K562 (cell line): ENCODE data around the gene CLCN2. TPM values are rescaled to one million over a fixed set of nuclear protein-coding genes. Genes with fewer than 3 reads are reported as not detected.

ENCODE experiments used
- ATAC-seq: fragments of 200-7000 bp; cut with Tn5 transposase; 3 replicates; pipeline ENCODE4 v1.9.1; 2020; ENCODE audit warnings: moderate library complexity
- BruUV-seq: library from RNA; stranded (reverse); fragments of 400-500 nt; replicated peaks from 2 replicates; lab custom pipeline; 2021; lab: Mats Ljungman, UMichigan
- CTCF ChIA-PET: fragments of 300-600 bp; formaldehyde crosslinking; extraction: SDS; loops from one replicate; lab custom pipeline; 2021; ENCODE audit warnings: low intra/inter-chr PET ratio; lab: Yijun Ruan, JAX
- POLR2A ChIA-PET: fragments of 300-600, 350-650 bp; sonication (Branson Sonifier 250); formaldehyde crosslinking; extraction: SDS; loops from one replicate; lab custom pipeline; 2021; ENCODE audit warnings: antibody characterized with exemption, inconsistent platforms; lab: Yijun Ruan, JAX
- DNase-seq, 4 experiments: peaks; one replicate each; pipeline versions ENCODE4 v3.0.0 to v3.0.0-alpha.2; 2011 to 2018; ENCODE audit warnings: low spot score in 3 of 4, mixed read lengths in 3 of 4; ENCODE audit errors: extremely low read depth in 1 of 4
- FAIRE-seq: peaks from 2 replicates; lab custom pipeline; 2011; peaks lifted over from hg19 to GRCh38; lab: Jason Lieb, UNC
- H2AFZ ChIP-seq: 2 replicates; pipeline ENCODE4 v1.6.0; 2011; ENCODE audit warnings: low read depth, low read length, control low read depth, inconsistent platforms
- H3K27ac ChIP-seq: fragments of 200-600 bp; 3 replicates; pipeline ENCODE4 v1.8.0; 2011; ENCODE audit warnings: low read depth, mild to moderate bottlenecking, control low read depth, inconsistent platforms, low read length, moderate library complexity, mixed read lengths; ENCODE audit errors: extremely low read depth
- H3K27me3 ChIP-seq, 2 experiments: fragments of 300-600 bp in 1 of 2; 2 replicates in 1 of 2; 3 replicates in 1 of 2; pipeline versions ENCODE4 v1.6.0 to v1.8.0; 2011; ENCODE audit warnings: inconsistent platforms in 2 of 2, low read length in 2 of 2, mild to moderate bottlenecking in 1 of 2, mixed read lengths in 1 of 2, moderate library complexity in 1 of 2; ENCODE audit not compliant: control insufficient read depth in 2 of 2, insufficient read depth in 2 of 2
- H3K36me3 ChIP-seq: fragments of 300-600 bp; 3 replicates; pipeline ENCODE4 v1.8.0; 2011; ENCODE audit warnings: mild to moderate bottlenecking, low read length, inconsistent platforms; ENCODE audit not compliant: control insufficient read depth, insufficient read depth
- H3K4me1 ChIP-seq, 2 experiments: fragments of 200-600 bp in 1 of 2; replicated peaks in 1 of 2; 2 replicates in 1 of 2; 3 replicates in 1 of 2; pipeline versions ENCODE4 v1.5.1 to v1.8.0; 2011; ENCODE audit warnings: inconsistent platforms in 2 of 2, low read length in 2 of 2, mild to moderate bottlenecking in 1 of 2, mixed read lengths in 1 of 2, moderate library complexity in 1 of 2; ENCODE audit not compliant: control insufficient read depth in 2 of 2, insufficient read depth in 2 of 2
- H3K4me2 ChIP-seq: 2 replicates; pipeline ENCODE4 v1.6.1; 2011; ENCODE audit warnings: low read length, control low read depth, inconsistent platforms, mixed read lengths; ENCODE audit not compliant: insufficient read depth
- H3K4me3 ChIP-seq: fragments of 200-600 bp; sonication (generic), shearing (Covaris generic); 2 replicates; pipeline ENCODE4 v1.5.1; 2016; ENCODE audit warnings: control low read depth, inconsistent platforms
- H3K79me2 ChIP-seq: fragments of 200-600 bp; 3 replicates; pipeline ENCODE4 v1.8.0; 2011; ENCODE audit warnings: low read length, inconsistent platforms; ENCODE audit not compliant: control insufficient read depth, insufficient read depth
- H3K9ac ChIP-seq, 2 experiments: 2 replicates each; pipeline versions ENCODE4 v1.6.0 to v1.6.1; 2011; ENCODE audit warnings: low read depth in 2 of 2, low read length in 2 of 2, control low read depth in 1 of 2, inconsistent platforms in 1 of 2, mild to moderate bottlenecking in 1 of 2, mixed read lengths in 1 of 2; ENCODE audit not compliant: insufficient read depth in 1 of 2
- H3K9me1 ChIP-seq: one replicate; pipeline ENCODE4 v1.6.0; 2011; ENCODE audit warnings: inconsistent platforms, mild to moderate bottlenecking, low read length, moderate library complexity; ENCODE audit not compliant: control insufficient read depth, insufficient read depth
- H3K9me3 ChIP-seq: replicated peaks from 2 replicates; pipeline ENCODE4 v1.5.1; 2011; ENCODE audit warnings: low read depth, low read length, inconsistent platforms; ENCODE audit not compliant: control insufficient read depth, insufficient read depth
- H4K20me1 ChIP-seq: replicated peaks from 2 replicates; pipeline ENCODE4 v1.6.1; 2011; ENCODE audit warnings: low read length, inconsistent platforms, mixed read lengths; ENCODE audit not compliant: control insufficient read depth, insufficient read depth
- ATF1 ChIP-seq, 2 experiments: fragments of 450-650 bp in 1 of 2; IDR thresholded peaks; 2 replicates each; pipeline ENCODE4 v1.6.1; 2016; ENCODE audit warnings: missing compliant biosample characterization in 1 of 2, missing genetic modification characterization in 1 of 2
- HDAC8 ChIP-seq: fragments of 450-650 bp; IDR thresholded peaks from 2 replicates; pipeline ENCODE4 v1.6.1; 2016; ENCODE audit warnings: mild to moderate bottlenecking, missing genetic modification characterization, moderate library complexity, missing compliant biosample characterization
- POLR2A ChIP-seq: fragments of 450-650 bp; conservative IDR thresholded peaks from 2 replicates; pipeline ENCODE4 v1.6.1; 2016
- POLR2AphosphoS5 ChIP-seq: IDR thresholded peaks from 2 replicates; pipeline ENCODE4 v1.6.1; 2011; ENCODE audit warnings: mild to moderate bottlenecking, low read depth, low read length, moderate library complexity; ENCODE audit not compliant: control insufficient read depth, insufficient read depth
- RBFOX2 ChIP-seq: fragments of 200-400 bp; formaldehyde crosslinking; IDR thresholded peaks from 2 replicates; pipeline ENCODE4 v1.6.1; 2017; ENCODE audit warnings: low read depth, mild to moderate bottlenecking, low read length, moderate library complexity
- RUNX1 ChIP-seq: sonication (generic); IDR thresholded peaks from 2 replicates; pipeline ENCODE4 v1.6.1; 2016; ENCODE audit warnings: antibody characterized with exemption, low read depth
- SMC3 ChIP-seq: conservative IDR thresholded peaks from 2 replicates; pipeline ENCODE4 v1.6.1; 2011; ENCODE audit warnings: low read depth, low read length, improper control_type of control experiment; ENCODE audit not compliant: insufficient read depth
- STAT5A ChIP-seq: IDR thresholded peaks from 2 replicates; pipeline ENCODE4 v1.6.1; 2012; ENCODE audit warnings: low read length, inconsistent platforms, borderline replicate concordance
- ZBTB17 ChIP-seq: fragments of 450-650 bp; formaldehyde crosslinking; IDR thresholded peaks from 2 replicates; pipeline ENCODE4 v1.4.0; 2020; ENCODE audit warnings: mild to moderate bottlenecking
- ZNF696 ChIP-seq: fragments of 250-450 bp; sonication (Bioruptor Pico); conservative IDR thresholded peaks from 2 replicates; pipeline ENCODE4 v1.4.0; 2020; ENCODE audit warnings: mild to moderate bottlenecking, moderate library complexity
- WGBS: fragments of 100-300 bp; shearing (Covaris generic); methylation state at CpG from one replicate; pipeline ENCODE4 v1.1.6; 2016; ENCODE audit warnings: low coverage, mixed read lengths; ENCODE audit not compliant: insufficient coverage; ENCODE audit errors: missing lambda C conversion rate; 5-methylcytosine and 5-hydroxymethylcytosine counted together
- in situ Hi-C: fragments of 300-500 bp; cut with MboI; formaldehyde crosslinking; loops from 4 replicates; pipeline ENCODE4 v1.15.0; 2018; ENCODE audit warnings: inconsistent platforms, mixed read lengths
- intact Hi-C: fragments of 100-400 bp; cut with micrococcal nuclease; formaldehyde crosslinking; loops from 2 replicates; pipeline ENCODE4 v1.14.2; 2022
- polyA plus RNA-seq, 8 experiments: library from polyadenylated mRNA; depleted of rRNA in 4 of 8; stranded (reverse) in 5 of 8; unstranded in 3 of 8; fragments of >200 nt; fragmentation: Nextera tagmentation in 2 of 8; fragmentation: Illumina TruSeq in 1 of 8; extraction: Ambion mirVana in 2 of 8; extraction: Trizol in 1 of 8; gene quantifications; 2 replicates each; pipeline versions ENCODE4 v1.2.1 to v1.2.3, GENCODE V29; 2011 to 2014; ENCODE audit warnings: inconsistent platforms in 1 of 8, missing spikeins in 1 of 8
- total RNA-seq, 7 experiments: library from RNA; depleted of rRNA in 6 of 7; stranded (reverse); fragments of >200 nt in 6 of 7; fragmentation: Illumina TruSeq in 2 of 7; extraction: Trizol in 2 of 7; gene quantifications; 2 replicates each; pipeline versions ENCODE4 v1.2.1 to v1.2.3, GENCODE V29; 2011 to 2021; ENCODE audit warnings: low replicate concordance in 1 of 7
- TF ChIP-seq, protein P1 (sequence below): sonication (generic); formaldehyde crosslinking; IDR thresholded peaks from 2 replicates; pipeline ENCODE4 v1.8.0; 2022; ENCODE audit warnings: missing genetic modification reagents, mild to moderate bottlenecking, moderate library complexity, borderline replicate concordance

The CLCN2 gene
- total and polyA plus RNA-seq, 9 of the 15 experiments (the other 6 are each of a cell fraction or from before 2014, with no cell fraction given): 0.10 to 14.0 (median 6.9) TPM

DNA sequence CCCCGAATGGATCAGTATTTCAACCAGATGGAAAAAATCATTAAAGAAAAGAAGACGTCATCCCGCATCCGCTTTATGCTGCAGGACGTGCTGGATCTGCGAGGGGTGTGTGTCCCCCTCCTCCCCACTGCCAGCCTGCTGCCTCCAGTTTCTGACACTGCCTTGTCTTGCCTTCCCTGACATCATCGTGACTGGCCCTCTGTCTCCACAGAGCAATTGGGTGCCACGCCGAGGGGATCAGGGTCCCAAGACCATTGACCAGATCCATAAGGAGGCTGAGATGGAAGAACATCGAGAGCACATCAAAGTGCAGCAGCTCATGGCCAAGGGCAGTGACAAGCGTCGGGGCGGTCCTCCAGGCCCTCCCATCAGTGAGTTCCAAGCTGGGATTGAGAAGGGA, 36.1 kb downstream of the CLCN2 start:
- DNase-seq: no peak
- in situ Hi-C loops: no loop called here
- ChIA-PET POLR2A (interaction anchor here (1.8 to 2.8 kb wide), 2 partner anchors 8 to 10 kb away, joined by 5 to 24 read pairs; no protein-coding TSS in a partner anchor), CTCF (no interaction called here)
- peaks cover 100% of the 10 kb centered on the region for H3K36me3 ChIP-seq
- no peak for ATAC-seq
- H3K9me3 ChIP-seq: no peaks in the 10 kb centered on the region
- no peak overlapping the region for H3K9ac ChIP-seq
- no peak overlapping the region for H2AFZ ChIP-seq
- H3K27me3 ChIP-seq: no peaks in the 10 kb centered on the region
- WGBS: 93% methylated on average over 8 of the region's 13 CpGs
- peaks cover 14% of the 10 kb centered on the region for H4K20me1 ChIP-seq
- no peaks in the 10 kb centered on the region for H3K9me1 ChIP-seq
- intact Hi-C loops: no loop called here
- FAIRE-seq: no peak
- H3K27ac ChIP-seq: no peak overlapping the region
- H3K4me1 ChIP-seq: peaks cover 0 to 3% of the 10 kb centered on the region in 2 experiments; a peak in 2 of 5 replicates
- BruUV-seq: TSS peak; percentile 4
- H3K4me2 ChIP-seq: no peak overlapping the region
- TF ChIP-seq SMC3: no peak
- 0 out of 2 replicates have a peak, but pooled peaks have one; percentile 7 for TF ChIP-seq POLR2AphosphoS5
- no peak for TF ChIP-seq STAT5A
- TF ChIP-seq RBFOX2: peak; percentile 52
- no peak for TF ChIP-seq ZNF696 (CRISPR knock-in tag)
- TF ChIP-seq POLR2A: 0 out of 2 replicates have a peak, but pooled peaks have one; percentile 15
- H3K4me3 ChIP-seq: no peak overlapping the region
- H3K79me2 ChIP-seq: peaks cover 55% of the 10 kb centered on the region

DNA sequence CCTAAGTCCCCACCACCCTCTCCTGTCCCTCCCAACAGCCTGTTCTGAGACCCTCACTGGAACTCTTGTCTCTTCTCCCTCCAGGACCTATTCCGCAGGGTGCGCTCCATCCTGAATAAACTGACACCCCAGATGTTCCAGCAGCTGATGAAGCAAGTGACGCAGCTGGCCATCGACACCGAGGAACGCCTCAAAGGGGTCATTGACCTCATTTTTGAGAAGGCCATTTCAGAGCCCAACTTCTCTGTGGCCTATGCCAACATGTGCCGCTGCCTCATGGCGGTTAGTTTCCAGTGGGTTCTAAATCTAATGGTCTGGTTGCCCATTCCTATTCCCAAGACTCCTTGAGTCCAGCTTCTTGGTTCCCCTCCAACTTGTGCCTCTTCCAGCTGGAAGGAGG, 37.7 kb downstream of the CLCN2 start:
- H3K9ac ChIP-seq: peak overlapping the region in 1 of 2 experiments; percentile 50; a peak in 1 of 4 replicates
- in situ Hi-C loops: no loop called here
- H3K27ac ChIP-seq: no peak overlapping the region
- no peaks in the 10 kb centered on the region for H3K9me3 ChIP-seq
- CTCF ChIA-PET: no interaction called here
- intact Hi-C loops: no loop called here
- DNase-seq (no peak), FAIRE-seq (no peak), ATAC-seq (no peak)
- peaks cover 99% of the 10 kb centered on the region for H3K36me3 ChIP-seq
- H3K4me1 ChIP-seq: peaks cover 0 to 15% of the 10 kb centered on the region in 2 experiments; a peak in 4 of 5 replicates
- H2AFZ ChIP-seq: no peak overlapping the region
- H4K20me1 ChIP-seq: peaks cover 26% of the 10 kb centered on the region
- peaks cover 3% of the 10 kb centered on the region for H3K9me1 ChIP-seq
- POLR2A ChIA-PET: interaction anchor here (1.2 to 1.8 kb wide), 2 partner anchors 10 to 24 kb away, joined by 5 to 6 read pairs; no protein-coding TSS in a partner anchor
- H3K27me3 ChIP-seq: no peaks in the 10 kb centered on the region
- H3K4me2 ChIP-seq: no peak overlapping the region
- H3K4me3 ChIP-seq: no peak overlapping the region
- BruUV-seq: no TSS peak
- H3K79me2 ChIP-seq: peaks cover 67% of the 10 kb centered on the region
- TF ChIP-seq ZBTB17 (no peak), RUNX1 (no peak), ATF1 (CRISPR knock-in tag; IDR thresholded peaks at IDR 0.05) (no peak), ATF1 (tag; IDR thresholded peaks at IDR 0.05) (no peak), HDAC8 (tag) (no peak)
- TF ChIP-seq, protein P1, sequence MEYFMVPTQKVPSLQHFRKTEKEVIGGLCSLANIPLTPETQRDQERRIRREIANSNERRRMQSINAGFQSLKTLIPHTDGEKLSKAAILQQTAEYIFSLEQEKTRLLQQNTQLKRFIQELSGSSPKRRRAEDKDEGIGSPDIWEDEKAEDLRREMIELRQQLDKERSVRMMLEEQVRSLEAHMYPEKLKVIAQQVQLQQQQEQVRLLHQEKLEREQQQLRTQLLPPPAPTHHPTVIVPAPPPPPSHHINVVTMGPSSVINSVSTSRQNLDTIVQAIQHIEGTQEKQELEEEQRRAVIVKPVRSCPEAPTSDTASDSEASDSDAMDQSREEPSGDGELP (CRISPR knock-in tag): no peak
- 97% methylated on average over 8 of the region's 8 CpGs for WGBS
